H1 (cell line): ENCODE data around the gene KRT7. TPM values are rescaled to one million over a fixed set of nuclear protein-coding genes. Genes with fewer than 3 reads are reported as not detected.

Experiments
- BACH1 ChIP-seq: IDR thresholded peaks from 2 replicates; pipeline ENCODE4 v1.6.1; 2012; ENCODE audit warnings: low read length, improper control_type of control experiment
- EP300 ChIP-seq, 2 experiments: IDR thresholded peaks; 1 replicate in 1 of 2; 2 replicates in 1 of 2; pipeline ENCODE4 v1.6.1; 2011 to 2012; ENCODE audit warnings: low read depth in 2 of 2, low read length in 2 of 2, mild to moderate bottlenecking in 2 of 2, borderline replicate concordance in 1 of 2, inconsistent platforms in 1 of 2, moderate library complexity in 1 of 2
- GTF2F1 ChIP-seq: IDR thresholded peaks from 2 replicates; pipeline ENCODE4 v1.6.1; 2012; ENCODE audit warnings: low read depth, low read length, improper control_type of control experiment, borderline replicate concordance
- HDAC6 ChIP-seq: IDR thresholded peaks from one replicate; pipeline ENCODE4 v1.7.1; 2012; ENCODE audit warnings: low read depth, mild to moderate bottlenecking, inconsistent platforms, low read length, moderate library complexity
- NANOG ChIP-seq: IDR thresholded peaks from 2 replicates; pipeline ENCODE4 v1.6.1; 2011; ENCODE audit warnings: low read length, low read depth, mild to moderate bottlenecking, inconsistent platforms; ENCODE audit not compliant: insufficient read depth, poor library complexity, severe bottlenecking
- SIRT6 ChIP-seq: IDR thresholded peaks from one replicate; pipeline ENCODE4 v1.7.1; 2012; ENCODE audit warnings: low read length, inconsistent platforms
- SP4 ChIP-seq: IDR thresholded peaks from 2 replicates; pipeline ENCODE4 v1.6.1; 2012; ENCODE audit warnings: low read length, inconsistent platforms
- TAF1 ChIP-seq: IDR thresholded peaks from 2 replicates; pipeline ENCODE4 v1.6.1; 2011; ENCODE audit warnings: mild to moderate bottlenecking, low read depth, low read length
- polyA plus RNA-seq, 7 experiments: library from polyadenylated mRNA; depleted of rRNA in 3 of 7; stranded (reverse) in 5 of 7; unstranded in 2 of 7; fragments of >200 nt in 5 of 7; fragments of 200-250 nt in 2 of 7; gene quantifications; 1 replicate in 5 of 7; 2 replicates in 1 of 7; 4 replicates in 1 of 7; pipeline versions ENCODE4 v1.2.1 to v1.2.3, GENCODE V29; 2011 to 2013; ENCODE audit warnings: missing spikeins in 2 of 7, mixed read lengths in 2 of 7
- total RNA-seq: library from RNA; stranded (reverse); fragmentation: NEBNext Ultra II Directional; extraction: Animal tissue kit (Norgen Biotek cat#: 25700); gene quantifications from 2 replicates; pipeline ENCODE4 v1.2.1, GENCODE V29; 2021

Gene KRT7
- total and polyA plus RNA-seq, 2 of the 8 experiments (the other 6 are each of a cell fraction or from before 2014, with no cell fraction given) = 13.2 to 19.0 TPM

DNA sequence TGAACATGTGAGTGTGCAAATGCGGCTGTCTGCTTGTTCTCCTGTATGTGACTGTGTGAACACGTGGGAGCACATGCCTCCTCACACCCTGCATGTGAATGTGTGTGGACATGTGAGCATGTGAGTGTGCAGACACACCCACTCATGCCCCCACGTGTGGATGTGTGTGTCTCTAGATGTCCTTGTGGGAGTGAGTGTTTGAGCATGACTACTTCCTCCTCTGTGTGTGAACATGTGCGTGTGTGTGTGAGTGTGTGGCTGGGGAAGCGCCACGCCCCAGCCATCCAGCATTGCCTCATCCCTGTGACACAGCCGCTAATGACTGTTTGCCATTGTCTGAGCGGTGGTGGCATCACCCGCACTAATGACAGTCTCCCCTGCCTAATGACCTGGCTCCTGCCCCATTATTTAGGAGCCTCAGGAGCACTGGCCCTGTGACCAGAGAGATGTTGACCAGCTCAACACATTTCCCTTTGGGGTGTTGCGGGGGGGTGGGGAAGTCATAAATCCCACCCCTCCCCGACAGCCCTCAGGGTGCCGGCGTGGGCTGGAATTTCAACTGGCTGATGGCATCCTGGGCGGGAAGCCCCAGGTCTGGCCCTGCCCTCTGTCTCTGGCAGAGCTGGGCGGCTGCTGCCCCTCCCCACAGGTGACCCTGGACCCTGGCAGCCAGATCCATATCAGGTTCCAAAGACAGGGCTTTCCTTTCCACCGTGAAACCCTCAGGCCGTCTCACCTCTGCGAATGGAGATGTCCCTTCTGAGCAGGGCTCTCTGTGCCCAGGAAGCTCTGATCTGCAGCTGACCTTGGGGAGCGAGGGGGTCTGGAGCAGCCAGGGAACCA, 29.7 kb upstream of the KRT7 start (continued):
- no peak for TF ChIP-seq GTF2F1
- TF ChIP-seq SIRT6 = no peak
- TF ChIP-seq SP4 = no peak
- no peak for TF ChIP-seq BACH1
- no peak for TF ChIP-seq TAF1
- TF ChIP-seq HDAC6 = no peak
- TF ChIP-seq EP300 (IDR thresholded peaks at IDR 0.05; ENCODE audit: borderline replicate concordance in 1 of 2, low read depth in 2 of 2, low read length in 2 of 2) = no peak
- TF ChIP-seq NANOG = no peak
